ENCODE results near the gene SLC16A7. TPM values are rescaled to one million over a fixed set of nuclear protein-coding genes. Genes with fewer than 3 reads are reported as not detected.

The SLC16A7 gene
- total RNA-seq, 1 donor from 2014 or later: 2.9 TPM

DNA sequence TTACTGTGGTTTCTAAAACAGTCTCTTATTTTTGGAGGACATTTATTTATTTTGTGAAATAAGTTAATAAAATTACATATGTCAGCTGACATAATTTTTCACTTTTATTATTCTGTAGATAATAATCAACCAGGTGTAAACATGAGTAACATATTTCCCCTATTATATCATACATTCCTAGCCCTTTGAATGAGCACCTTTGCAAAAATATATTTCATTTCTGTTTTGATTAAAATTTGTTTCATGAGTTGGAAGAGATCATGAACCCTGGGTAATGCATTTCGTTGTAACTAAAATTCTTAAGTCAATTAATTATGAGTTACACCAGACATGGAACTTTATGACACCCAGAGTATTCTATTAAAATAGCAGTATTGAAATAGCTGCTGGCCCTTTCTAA, 56.3 kb downstream of the SLC16A7 start:
- DNase-seq (ENCODE audit: low read depth, low spot score): no peak
- H3K36me3 Mint-ChIP-seq (ENCODE audit: low read depth): no peaks in the 10 kb centered on the region
- no peaks in the 10 kb centered on the region for H3K27me3 Mint-ChIP-seq (ENCODE audit: low read depth)
- no peak overlapping the region for H3K27ac Mint-ChIP-seq (ENCODE audit: unreplicated experiment)
- no peak overlapping the region for H3K4me3 Mint-ChIP-seq
- TF ChIP-seq, protein P1, sequence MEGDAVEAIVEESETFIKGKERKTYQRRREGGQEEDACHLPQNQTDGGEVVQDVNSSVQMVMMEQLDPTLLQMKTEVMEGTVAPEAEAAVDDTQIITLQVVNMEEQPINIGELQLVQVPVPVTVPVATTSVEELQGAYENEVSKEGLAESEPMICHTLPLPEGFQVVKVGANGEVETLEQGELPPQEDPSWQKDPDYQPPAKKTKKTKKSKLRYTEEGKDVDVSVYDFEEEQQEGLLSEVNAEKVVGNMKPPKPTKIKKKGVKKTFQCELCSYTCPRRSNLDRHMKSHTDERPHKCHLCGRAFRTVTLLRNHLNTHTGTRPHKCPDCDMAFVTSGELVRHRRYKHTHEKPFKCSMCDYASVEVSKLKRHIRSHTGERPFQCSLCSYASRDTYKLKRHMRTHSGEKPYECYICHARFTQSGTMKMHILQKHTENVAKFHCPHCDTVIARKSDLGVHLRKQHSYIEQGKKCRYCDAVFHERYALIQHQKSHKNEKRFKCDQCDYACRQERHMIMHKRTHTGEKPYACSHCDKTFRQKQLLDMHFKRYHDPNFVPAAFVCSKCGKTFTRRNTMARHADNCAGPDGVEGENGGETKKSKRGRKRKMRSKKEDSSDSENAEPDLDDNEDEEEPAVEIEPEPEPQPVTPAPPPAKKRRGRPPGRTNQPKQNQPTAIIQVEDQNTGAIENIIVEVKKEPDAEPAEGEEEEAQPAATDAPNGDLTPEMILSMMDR (conservative IDR thresholded peaks at IDR 0.05): no peak
- H3K4me1 Mint-ChIP-seq: no peaks in the 10 kb centered on the region
- H3K9me3 Mint-ChIP-seq: peaks cover 7% of the 10 kb centered on the region

DNA sequence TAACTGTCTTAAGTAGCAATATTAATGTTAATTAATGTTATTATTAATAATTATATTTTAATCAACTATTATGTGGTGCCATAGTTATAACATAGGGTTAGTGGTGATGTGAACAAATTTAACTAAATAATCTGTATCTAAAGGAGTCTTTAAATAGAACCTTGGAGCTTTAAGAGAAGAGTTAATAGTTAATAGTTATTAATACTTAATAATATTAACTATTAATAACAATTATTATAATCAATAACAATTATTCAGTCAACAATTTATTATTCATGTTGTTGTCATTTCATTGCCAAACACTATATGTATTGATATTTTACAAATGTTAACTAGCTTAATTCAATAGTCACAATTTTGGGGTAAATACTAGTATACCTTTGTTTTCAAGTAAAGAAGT, 58.2 kb downstream of the SLC16A7 start:
- H3K4me1 Mint-ChIP-seq: no peaks in the 10 kb centered on the region
- H3K36me3 Mint-ChIP-seq (ENCODE audit: low read depth): no peaks in the 10 kb centered on the region
- no peaks in the 10 kb centered on the region for H3K27me3 Mint-ChIP-seq (ENCODE audit: low read depth)
- H3K9me3 Mint-ChIP-seq: no peaks in the 10 kb centered on the region
- H3K4me3 Mint-ChIP-seq: no peak overlapping the region
- DNase-seq (ENCODE audit: low read depth, low spot score): no peak
- no peak overlapping the region for H3K27ac Mint-ChIP-seq (ENCODE audit: unreplicated experiment)
- TF ChIP-seq, protein P1 (conservative IDR thresholded peaks at IDR 0.05): no peak

DNA sequence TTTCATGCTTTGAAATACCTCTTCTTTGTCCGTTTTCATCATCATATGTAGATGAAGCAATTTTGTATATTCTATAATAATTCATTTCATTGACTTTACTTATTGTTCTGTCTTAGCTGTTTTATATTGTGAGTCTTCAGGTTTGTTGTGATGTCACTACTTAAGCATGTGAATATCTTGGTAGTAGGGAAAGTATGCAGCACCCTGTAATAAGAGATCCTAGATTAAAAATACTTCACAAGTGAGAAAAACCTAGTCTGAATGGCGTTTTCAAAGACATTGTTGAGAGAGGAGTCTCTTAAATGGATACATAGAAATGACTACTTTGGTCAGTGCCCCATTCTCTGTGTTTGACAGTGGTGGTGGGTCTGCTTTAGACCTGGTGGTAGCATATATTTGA, 61.4 kb downstream of the SLC16A7 start:
- TF ChIP-seq, protein P1 (conservative IDR thresholded peaks at IDR 0.05): no peak
- Mint-ChIP-seq H3K27me3 (ENCODE audit: low read depth) (no peaks in the 10 kb centered on the region), H3K4me3 (no peak overlapping the region), H3K27ac (ENCODE audit: unreplicated experiment) (no peak overlapping the region), H3K4me1 (no peaks in the 10 kb centered on the region), H3K9me3 (no peaks in the 10 kb centered on the region), H3K36me3 (ENCODE audit: low read depth) (no peaks in the 10 kb centered on the region)
- no peak for DNase-seq (ENCODE audit: low read depth, low spot score)

DNA sequence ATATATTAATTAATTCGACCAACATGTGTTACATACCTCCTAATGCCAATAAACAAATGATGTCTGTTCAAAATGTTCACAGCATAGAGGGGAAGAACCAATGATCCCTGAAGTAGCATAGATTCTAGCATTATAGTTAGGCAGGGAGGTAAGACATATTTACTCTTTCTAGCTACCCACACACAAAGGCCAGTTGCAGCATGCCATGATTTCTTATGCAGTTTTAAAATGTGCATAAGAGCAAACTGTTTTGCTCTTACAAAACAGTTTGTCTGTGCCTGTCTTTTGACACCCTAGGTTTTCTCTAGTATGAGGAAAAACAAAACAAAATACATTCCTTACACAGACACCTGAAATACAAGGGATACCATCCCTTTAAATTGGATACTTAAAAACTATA, 61.9 kb downstream of the SLC16A7 start:
- H3K27me3 Mint-ChIP-seq (ENCODE audit: low read depth): no peaks in the 10 kb centered on the region
- H3K9me3 Mint-ChIP-seq: no peaks in the 10 kb centered on the region
- no peak overlapping the region for H3K27ac Mint-ChIP-seq (ENCODE audit: unreplicated experiment)
- DNase-seq (ENCODE audit: low read depth, low spot score): no peak
- no peak overlapping the region for H3K4me3 Mint-ChIP-seq
- no peaks in the 10 kb centered on the region for H3K4me1 Mint-ChIP-seq
- H3K36me3 Mint-ChIP-seq (ENCODE audit: low read depth): no peaks in the 10 kb centered on the region
- TF ChIP-seq, protein P1 (conservative IDR thresholded peaks at IDR 0.05): no peak

DNA sequence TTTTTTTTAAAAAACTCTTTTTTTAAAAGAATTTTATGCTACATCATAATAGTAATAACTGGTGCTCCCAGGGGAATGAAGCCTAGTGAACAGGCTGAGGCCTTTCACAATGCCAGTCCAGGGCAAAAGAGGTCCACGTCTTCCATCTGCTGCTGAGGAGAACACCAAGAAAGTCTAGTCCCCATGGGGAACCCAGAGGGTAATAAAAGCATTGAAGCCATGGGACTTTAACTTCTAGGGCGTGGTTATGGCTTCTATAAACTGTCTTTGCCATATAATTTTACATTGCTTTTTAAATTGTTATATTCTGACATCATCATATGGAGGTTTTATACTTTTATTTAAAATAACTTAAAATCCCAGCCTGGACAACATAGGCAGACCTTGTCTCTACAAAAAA, 64.3 kb downstream of the SLC16A7 start:
- DNase-seq (ENCODE audit: low read depth, low spot score): no peak

More for the DNA sequence above, 64.3 kb downstream of the SLC16A7 start:
- TF ChIP-seq, protein P1 (conservative IDR thresholded peaks at IDR 0.05): no peak
- no peaks in the 10 kb centered on the region for H3K27me3 Mint-ChIP-seq (ENCODE audit: low read depth)
- no peaks in the 10 kb centered on the region for H3K4me1 Mint-ChIP-seq
- no peak overlapping the region for H3K4me3 Mint-ChIP-seq
- no peaks in the 10 kb centered on the region for H3K9me3 Mint-ChIP-seq
- no peak overlapping the region for H3K27ac Mint-ChIP-seq (ENCODE audit: unreplicated experiment)
- no peaks in the 10 kb centered on the region for H3K36me3 Mint-ChIP-seq (ENCODE audit: low read depth)
